Right lobe of liver (tissue), 6 donors: ENCODE results near the gene PPARGC1A. TPM values are rescaled to one million over a fixed set of nuclear protein-coding genes. Genes with fewer than 3 reads are reported as not detected.

ENCODE experiments used
- ATAC-seq, 4 donors: fragments of 200-7000 bp; cut with Tn5 transposase; one replicate each; pipeline ENCODE4 v1.9.1; 2020; ENCODE audit warnings: mild to moderate bottlenecking in 4 of 4, moderate library complexity in 4 of 4
- DNase-seq, 3 donors: peaks; one replicate each; pipeline ENCODE4 v3.0.0-alpha.2; 2020
- H3K27ac ChIP-seq, 3 donors: fragments of 200-600 bp; one replicate each; pipeline ENCODE4 v1.8.0; 2022
- H3K27me3 ChIP-seq, 2 donors: fragments of 200-600 bp; one replicate each; pipeline ENCODE4 v1.8.0; 2022
- H3K36me3 ChIP-seq, 4 donors: fragments of 200-600 bp; sonication (generic) in 1 of 4; one replicate each; pipeline versions ENCODE4 v1.5.1 to v1.8.0; 2017 to 2022; ENCODE audit warnings: control low read depth in 1 of 4
- H3K4me1 ChIP-seq, 4 donors: fragments of 200-600 bp; sonication (generic) in 1 of 4; one replicate each; pipeline versions ENCODE4 v1.5.1 to v1.8.0; 2017 to 2022; ENCODE audit warnings: control low read depth in 1 of 4
- H3K4me3 ChIP-seq, 3 donors: fragments of 200-600 bp; one replicate each; pipeline ENCODE4 v1.8.0; 2022
- H3K9me3 ChIP-seq, 4 donors: fragments of 200-600 bp; sonication (generic) in 1 of 4; one replicate each; pipeline versions ENCODE4 v1.5.1 to v1.8.0; 2017 to 2022; ENCODE audit warnings: control low read depth in 1 of 4
- CTCF ChIP-seq, 4 donors: fragments of 200-600 bp in 3 of 4; fragments of 450-650 bp in 1 of 4; IDR thresholded peaks; one replicate each; pipeline versions ENCODE4 v1.5.1 to v1.8.0; 2016 to 2022; ENCODE audit warnings: antibody characterized with exemption in 4 of 4, mild to moderate bottlenecking in 2 of 4
- POLR2A ChIP-seq: fragments of 450-650 bp; IDR thresholded peaks from one replicate; pipeline ENCODE4 v1.6.1; 2017; ENCODE audit warnings: antibody characterized with exemption, mild to moderate bottlenecking
- WGBS: methylation state at CpG from one replicate; pipeline ENCODE4 v1.1.6; 2018; ENCODE audit warnings: low coverage, low lambda C conversion rate; ENCODE audit not compliant: insufficient coverage; ENCODE audit errors: missing lambda C conversion rate; 5-methylcytosine and 5-hydroxymethylcytosine counted together
- intact Hi-C, 2 donors: fragments of 100-400 bp; cut with DNase I; formaldehyde crosslinking; loops; one replicate each; pipeline versions ENCODE4 v1.11.2 to v1.14.1; 2022
- total RNA-seq, 6 experiments: library from RNA; depleted of rRNA in 2 of 6; stranded (reverse); fragments of >200 nt in 2 of 6; fragmentation: NEBNext Ultra II Directional in 3 of 6; extraction: Animal tissue kit (Norgen Biotek cat#: 25700) in 3 of 6; gene quantifications; one replicate each; pipeline versions ENCODE4 v1.1.0 to v1.2.4, GENCODE V29; 2016 to 2023
- donor health status: DM: no; HTN: yes; CAD: no.
- donor health status: DM: no; HTN: no; CAD: no.
- donor health status: DM: no; HTN: no; CAD: no.
- donor health status: DM: no; HTN: yes; CAD: no.
- donor health status: DM: no; HTN: yes; CAD: no.

Gene PPARGC1A
- total RNA-seq, 6 experiments from 2014 or later, result 13.8 to 61.0 (median 37.6) TPM

GRCh38 chr4:23881674-23882337 lies 8.0 kb downstream of the PPARGC1A start:
- H3K27ac ChIP-seq, result peak overlapping the region; percentile 79 to 96 (median 95)
- H3K9me3 ChIP-seq, result no peaks in the 10 kb centered on the region
- WGBS, result 30% methylated on average over 7 of the region's 8 CpGs
- DNase-seq, result peak in 1 of 3 donors; percentile 70
- intact Hi-C loops, result no loop called here
- TF ChIP-seq POLR2A (peak; percentile 57), CTCF (IDR thresholded peaks at IDR 0.05) (peak; percentile 29 to 61 (median 44))
- no peaks in the 10 kb centered on the region for H3K27me3 ChIP-seq
- no peak overlapping the region for H3K4me3 ChIP-seq
- H3K36me3 ChIP-seq, result peaks cover 0 to 6% (median 0%) of the 10 kb centered on the region in 4 donors
- peak; percentile 58 to 75 (median 70) for ATAC-seq
- peaks cover 0 to 70% (median 20%) of the 10 kb centered on the region in 4 donors for H3K4me1 ChIP-seq

GRCh38 chr4:23881052-23881501 lies 8.8 kb downstream of the PPARGC1A start:
- Histone ChIP-seq H3K9me3 (no peaks in the 10 kb centered on the region), H3K27me3 (no peaks in the 10 kb centered on the region), H3K36me3 (peaks cover 0 to 6% (median 0%) of the 10 kb centered on the region in 4 donors), H3K4me1 (peaks cover 0 to 75% (median 20%) of the 10 kb centered on the region in 4 donors), H3K27ac (peak overlapping the region; percentile 79 to 96 (median 95)), H3K4me3 (peak overlapping the region in 2 of 3 donors; percentile 19 to 44)
- TF ChIP-seq CTCF (IDR thresholded peaks at IDR 0.05) (no peak), POLR2A (peak; percentile 92)
- DNase-seq (peak in 1 of 3 donors; percentile 83), ATAC-seq (peak; percentile 40 to 67 (median 56))
- 6% methylated on average over 5 of the region's 5 CpGs for WGBS
- intact Hi-C loops, result no loop called here

GRCh38 chr4:23878912-23879732 lies 10.7 kb downstream of the PPARGC1A start:
- 39% methylated on average over 7 of the region's 7 CpGs for WGBS
- TF ChIP-seq CTCF (IDR thresholded peaks at IDR 0.05), result no peak
- peak; percentile 47 for TF ChIP-seq POLR2A
- intact Hi-C loops, result no loop called here
- Histone ChIP-seq H3K4me3 (peak overlapping the region in 2 of 3 donors; percentile 19 to 44), H3K36me3 (peaks cover 0 to 6% (median 0%) of the 10 kb centered on the region in 4 donors), H3K27me3 (no peaks in the 10 kb centered on the region), H3K4me1 (peaks cover 0 to 83% (median 27%) of the 10 kb centered on the region in 4 donors), H3K27ac (peak overlapping the region; percentile 79 to 96 (median 95)), H3K9me3 (no peaks in the 10 kb centered on the region)
- DNase-seq (no peak), ATAC-seq (no peak)

- H3K36me3 ChIP-seq, result peaks cover 0 to under 1% (median 0%) of the 10 kb centered on the region in 4 donors
- 24% methylated on average over 6 of the region's 6 CpGs for WGBS
- no peaks in the 10 kb centered on the region for H3K27me3 ChIP-seq
- ATAC-seq, result peak in 1 of 4 donors; percentile 1
- H3K9me3 ChIP-seq, result no peaks in the 10 kb centered on the region
- intact Hi-C loops, result no loop called here
- peak overlapping the region; percentile 79 to 96 (median 95) for H3K27ac ChIP-seq
- H3K4me3 ChIP-seq, result peak overlapping the region in 1 of 3 donors; percentile 44
- no peak for DNase-seq
- peaks cover 0 to 84% (median 27%) of the 10 kb centered on the region in 4 donors for H3K4me1 ChIP-seq
- TF ChIP-seq POLR2A, result peak; percentile 49
- no peak for TF ChIP-seq CTCF (IDR thresholded peaks at IDR 0.05)
Observed at GRCh38 chr4:23878246-23878891, 11.5 kb downstream of the PPARGC1A start.
